Spleen (tissue), 11 donors: ENCODE data around the gene PPP2R5D. TPM values are rescaled to one million over a fixed set of nuclear protein-coding genes. Genes with fewer than 3 reads are reported as not detected.

ENCODE experiments used
- DNase-seq: peaks from one replicate; pipeline ENCODE4 v3.0.0-alpha.2; 2020
- H3K27ac ChIP-seq, 8 donors: fragments of 200-600 bp; sonication (generic) in 7 of 8; 1 replicate in 4 of 8; 2 replicates in 4 of 8; pipeline versions ENCODE4 v1.5.0 to v1.8.0; 2016 to 2021; ENCODE audit warnings: inconsistent platforms in 4 of 8, mild to moderate bottlenecking in 4 of 8, moderate library complexity in 1 of 8
- H3K27me3 ChIP-seq, 7 donors: fragments of 200-600 bp; sonication (generic) in 6 of 7; replicated peaks in 1 of 7; 1 replicate in 4 of 7; 2 replicates in 3 of 7; pipeline versions ENCODE4 v1.5.0 to v1.8.0; 2016 to 2021; ENCODE audit warnings: inconsistent platforms in 3 of 7, mild to moderate bottlenecking in 1 of 7
- H3K36me3 ChIP-seq, 6 donors: fragments of 200-600 bp; sonication (generic) in 5 of 6; 1 replicate in 4 of 6; 2 replicates in 2 of 6; pipeline versions ENCODE4 v1.5.0 to v1.8.0; 2016 to 2021; ENCODE audit warnings: inconsistent platforms in 2 of 6
- H3K4me1 ChIP-seq, 6 donors: fragments of 200-600 bp; sonication (generic) in 5 of 6; 1 replicate in 3 of 6; 2 replicates in 3 of 6; pipeline versions ENCODE4 v1.5.0 to v1.8.0; 2016 to 2021; ENCODE audit warnings: inconsistent platforms in 3 of 6
- H3K4me3 ChIP-seq, 8 donors: fragments of 200-600 bp; sonication (generic) in 7 of 8; 1 replicate in 4 of 8; 2 replicates in 4 of 8; pipeline versions ENCODE4 v1.5.0 to v1.8.0; 2016 to 2021; ENCODE audit warnings: inconsistent platforms in 4 of 8, mild to moderate bottlenecking in 4 of 8, moderate library complexity in 2 of 8
- H3K9me3 ChIP-seq, 8 donors: fragments of 200-600 bp; sonication (generic) in 7 of 8; 1 replicate in 4 of 8; 2 replicates in 4 of 8; pipeline versions ENCODE4 v1.5.0 to v1.8.0; 2016 to 2021; ENCODE audit warnings: inconsistent platforms in 4 of 8
- POLR2A ChIP-seq, 3 donors: fragments of 450-650 bp; IDR thresholded peaks; one replicate each; pipeline ENCODE4 v1.5.1; 2017; ENCODE audit warnings: antibody characterized with exemption in 3 of 3, mild to moderate bottlenecking in 1 of 3
- POLR2AphosphoS5 ChIP-seq, 3 donors: sonication (generic); formaldehyde crosslinking; IDR thresholded peaks; one replicate each; pipeline ENCODE4 v1.5.1; 2017; ENCODE audit warnings: antibody characterized with exemption in 3 of 3
- WGBS, 5 donors: extraction: QIAGEN DNeasy Blood & Tissue Kit in 3 of 5; methylation state at CpG; one replicate each; pipeline versions ENCODE4 v1.1.5 to v1.1.7; 2013 to 2018; 5-methylcytosine and 5-hydroxymethylcytosine counted together
- intact Hi-C: fragments of 100-400 bp; cut with DNase I; formaldehyde crosslinking; loops from one replicate; pipeline ENCODE4 v1.15.0; 2023; ENCODE audit warnings: low total_unique reads
- polyA plus RNA-seq, 3 donors: library from polyadenylated mRNA; stranded (reverse); fragments of 200-250 nt; gene quantifications; one replicate each; pipeline ENCODE4 v1.2.1, GENCODE V29; 2013
- total RNA-seq, 7 donors: library from RNA; depleted of rRNA in 3 of 7; stranded (reverse); fragments of >200 nt in 3 of 7; fragmentation: NEBNext Ultra II Directional in 4 of 7; extraction: Animal tissue kit (Norgen Biotek cat#: 25700) in 4 of 7; gene quantifications; one replicate each; pipeline versions ENCODE4 v1.1.0 to v1.2.1, GENCODE V29; 2016 to 2021
- TF ChIP-seq, protein P1 (sequence below), 11 experiments: fragments of 200-600 bp in 7 of 11; fragments of 450-650 bp in 4 of 11; sonication (generic) in 4 of 11; IDR thresholded peaks in 8 of 11; conservative IDR thresholded peaks in 3 of 11; 1 replicate in 7 of 11; 2 replicates in 4 of 11; pipeline versions ENCODE4 v1.4.0 to v1.8.0; 2016 to 2021; ENCODE audit warnings: antibody characterized with exemption in 11 of 11, inconsistent platforms in 4 of 11, mild to moderate bottlenecking in 1 of 11
- donor health status: healthy with polysubstance abuse.
- donor health status: DM: no; HTN: no; CAD: no; lungs with moderate emphysema.
- donor health status: DM: no; HTN: no; CAD: no.
- donor health status: Bipolar disorder and iron deficiency.
- donor health status: healthy.
- donor health status: DM: no; HTN: no; CAD: no.
- donor health status: DM: yes; HTN: yes; CAD: no.

The PPP2R5D gene
- total and polyA plus RNA-seq, 10 donors = 15.3 to 40.2 (median 25.5) TPM

GRCh38 chr6:42963179-42963854 lies 21.1 kb upstream of the PPP2R5D start:
- peaks cover 11 to 21% (median 19%) of the 10 kb centered on the region in 6 donors for H3K4me1 ChIP-seq
- H3K27me3 ChIP-seq = peaks cover 0 to 13% (median 0%) of the 10 kb centered on the region in 7 donors
- WGBS, 5 donors = 89 to 91% (median 89%) methylated on average over 10 to 12 of the region's 12 CpGs
- H3K36me3 ChIP-seq = peaks cover 0 to 67% (median 43%) of the 10 kb centered on the region in 6 donors
- DNase-seq = peak; percentile 47
- H3K27ac ChIP-seq = no peak overlapping the region
- H3K9me3 ChIP-seq = no peaks in the 10 kb centered on the region
- TF ChIP-seq POLR2AphosphoS5 (IDR thresholded peaks at IDR 0.05) = no peak
- TF ChIP-seq, protein P1, sequence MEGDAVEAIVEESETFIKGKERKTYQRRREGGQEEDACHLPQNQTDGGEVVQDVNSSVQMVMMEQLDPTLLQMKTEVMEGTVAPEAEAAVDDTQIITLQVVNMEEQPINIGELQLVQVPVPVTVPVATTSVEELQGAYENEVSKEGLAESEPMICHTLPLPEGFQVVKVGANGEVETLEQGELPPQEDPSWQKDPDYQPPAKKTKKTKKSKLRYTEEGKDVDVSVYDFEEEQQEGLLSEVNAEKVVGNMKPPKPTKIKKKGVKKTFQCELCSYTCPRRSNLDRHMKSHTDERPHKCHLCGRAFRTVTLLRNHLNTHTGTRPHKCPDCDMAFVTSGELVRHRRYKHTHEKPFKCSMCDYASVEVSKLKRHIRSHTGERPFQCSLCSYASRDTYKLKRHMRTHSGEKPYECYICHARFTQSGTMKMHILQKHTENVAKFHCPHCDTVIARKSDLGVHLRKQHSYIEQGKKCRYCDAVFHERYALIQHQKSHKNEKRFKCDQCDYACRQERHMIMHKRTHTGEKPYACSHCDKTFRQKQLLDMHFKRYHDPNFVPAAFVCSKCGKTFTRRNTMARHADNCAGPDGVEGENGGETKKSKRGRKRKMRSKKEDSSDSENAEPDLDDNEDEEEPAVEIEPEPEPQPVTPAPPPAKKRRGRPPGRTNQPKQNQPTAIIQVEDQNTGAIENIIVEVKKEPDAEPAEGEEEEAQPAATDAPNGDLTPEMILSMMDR (IDR thresholded peaks at IDR 0.05 in 8 of 11, conservative IDR thresholded peaks at IDR 0.05 in 3 of 11) = no peak
- no peak for TF ChIP-seq POLR2A (IDR thresholded peaks at IDR 0.05)
- intact Hi-C loops = no loop called here
- H3K4me3 ChIP-seq = no peak overlapping the region

DNA sequence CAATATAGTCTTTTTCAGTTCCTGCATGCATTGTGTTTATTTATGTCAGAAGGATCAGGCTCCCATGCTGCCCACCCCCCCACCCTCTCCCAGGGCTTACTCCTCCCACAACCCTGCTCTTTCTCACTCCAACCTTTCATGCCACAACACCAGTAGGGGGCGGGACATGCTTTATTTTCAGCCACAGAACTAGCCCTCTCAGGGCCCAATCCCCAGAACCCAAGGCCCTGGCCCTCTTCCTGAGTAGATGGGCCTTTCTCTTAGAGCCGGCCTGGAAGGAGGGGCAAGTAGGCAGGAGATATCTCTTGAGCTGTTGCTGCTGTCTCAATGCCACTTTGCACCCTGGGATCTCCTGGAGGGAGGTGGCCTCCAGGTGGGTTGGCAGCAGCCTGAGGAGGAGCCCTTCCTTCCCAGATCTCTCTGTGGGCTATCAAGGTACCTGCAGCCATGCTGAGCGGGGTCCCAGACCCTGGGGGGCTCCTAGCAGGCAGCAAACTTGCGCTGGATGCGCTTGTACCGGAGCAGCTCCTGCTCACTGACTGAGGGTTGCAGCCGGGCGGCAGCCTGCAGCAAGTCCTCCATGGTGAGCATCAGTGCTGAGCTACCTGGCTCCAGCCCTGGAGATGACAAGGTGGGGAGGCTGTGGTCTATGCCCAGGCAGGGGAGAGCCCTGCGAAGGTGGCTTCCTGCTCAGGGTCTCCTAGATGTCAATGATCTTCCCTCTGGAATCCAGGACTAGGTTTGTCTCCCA lies 20.3 kb upstream of the PPP2R5D start:
- TF ChIP-seq POLR2AphosphoS5 (IDR thresholded peaks at IDR 0.05) (no peak), POLR2A (IDR thresholded peaks at IDR 0.05) (no peak)
- TF ChIP-seq, protein P1 (IDR thresholded peaks at IDR 0.05 in 8 of 11, conservative IDR thresholded peaks at IDR 0.05 in 3 of 11) = peak in 3 of 11 experiments; percentile 15 to 21 (median 19)
- Histone ChIP-seq H3K9me3 (no peaks in the 10 kb centered on the region), H3K27ac (no peak overlapping the region), H3K4me3 (no peak overlapping the region), H3K4me1 (peaks cover 11 to 21% (median 19%) of the 10 kb centered on the region in 6 donors), H3K36me3 (peaks cover 0 to 74% (median 48%) of the 10 kb centered on the region in 6 donors), H3K27me3 (peaks cover 0 to 13% (median 0%) of the 10 kb centered on the region in 7 donors)
- peak; percentile 56 for DNase-seq
- WGBS, 5 donors = 80 to 90% (median 89%) methylated on average over 3 to 9 of the region's 9 CpGs
- intact Hi-C loops = no loop called here

DNA sequence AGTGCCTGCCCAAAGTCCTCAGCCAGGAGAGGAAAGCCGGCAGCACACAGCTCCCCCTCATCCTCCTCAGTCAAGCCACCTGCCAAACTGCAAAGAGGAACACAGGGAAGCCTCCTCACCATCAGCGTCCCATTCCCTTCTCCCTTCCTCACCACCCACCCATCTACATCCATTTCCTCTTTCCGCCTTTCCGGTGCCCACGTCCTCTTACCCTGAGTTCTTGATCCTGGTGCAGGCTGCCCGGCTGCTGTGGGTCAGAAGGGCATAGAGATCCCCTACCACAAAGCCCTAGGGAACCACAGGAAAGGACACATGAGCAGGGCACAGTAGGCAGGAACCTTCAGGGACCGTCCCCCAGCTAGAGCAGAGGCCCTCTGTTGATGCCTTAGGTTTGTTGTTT lies 17.8 kb upstream of the PPP2R5D start:
- WGBS, 5 donors = 69 to 83% (median 72%) methylated on average over 7 of the region's 7 CpGs
- Histone ChIP-seq H3K27ac (no peak overlapping the region), H3K36me3 (peaks cover 0 to 97% (median 60%) of the 10 kb centered on the region in 6 donors), H3K27me3 (no peaks in the 10 kb centered on the region), H3K9me3 (no peaks in the 10 kb centered on the region), H3K4me1 (no peaks in the 10 kb centered on the region), H3K4me3 (no peak overlapping the region)
- no peak for DNase-seq
- TF ChIP-seq POLR2A (IDR thresholded peaks at IDR 0.05) = no peak
- TF ChIP-seq POLR2AphosphoS5 (IDR thresholded peaks at IDR 0.05) = no peak
- TF ChIP-seq, protein P1 (IDR thresholded peaks at IDR 0.05 in 8 of 11, conservative IDR thresholded peaks at IDR 0.05 in 3 of 11) = no peak
- intact Hi-C loops = no loop called here

- H3K4me3 ChIP-seq = no peak overlapping the region
- H3K27me3 ChIP-seq = no peaks in the 10 kb centered on the region
- no peaks in the 10 kb centered on the region for H3K9me3 ChIP-seq
- peaks cover 0 to 99% (median 58%) of the 10 kb centered on the region in 6 donors for H3K36me3 ChIP-seq
- no peak for DNase-seq
- H3K27ac ChIP-seq = no peak overlapping the region
- intact Hi-C loops = no loop called here
- no peaks in the 10 kb centered on the region for H3K4me1 ChIP-seq
- TF ChIP-seq POLR2AphosphoS5 (IDR thresholded peaks at IDR 0.05) (peak in 1 of 3 donors; percentile 21), POLR2A (IDR thresholded peaks at IDR 0.05) (no peak)
- TF ChIP-seq, protein P1 (IDR thresholded peaks at IDR 0.05 in 8 of 11, conservative IDR thresholded peaks at IDR 0.05 in 3 of 11) = no peak
- 90 to 99% (median 97%) methylated on average over 11 of the region's 11 CpGs for WGBS, 5 donors
Measured at GRCh38 chr6:42967228-42967627, 17.1 kb upstream of the PPP2R5D start.
